T-helper 2 cell treated with Interferon-gamma antibody and Interleukin-4, amounts not matched to agents 100 ng/mL and 5 ng/mL, for 36 hours (primary cell): ENCODE results near the gene FRRS1. TPM values are rescaled to one million over a fixed set of nuclear protein-coding genes. Genes with fewer than 3 reads are reported as not detected.

ENCODE experiments used
- intact Hi-C: fragments of 100-400 bp; cut with micrococcal nuclease; formaldehyde crosslinking; loops from one replicate; pipeline ENCODE4 v1.15.1; 2023
- total RNA-seq: library from RNA; stranded (reverse); gene quantifications from 2 replicates; pipeline ENCODE4 v1.2.3, GENCODE V29; 2022

FRRS1 gene
- total RNA-seq, 1 donor from 2014 or later = 1.4 TPM

GRCh38 chr1:99731384-99731783 lies 35.1 kb downstream of the FRRS1 start:
- intact Hi-C loops = no loop called here

GRCh38 chr1:99728494-99729235 lies 37.8 kb downstream of the FRRS1 start:
- intact Hi-C loops = no loop called here

GRCh38 chr1:99727575-99728185 lies 38.8 kb downstream of the FRRS1 start:
- intact Hi-C loops = no loop called here

GRCh38 chr1:99726818-99727217 lies 39.6 kb downstream of the FRRS1 start:
- intact Hi-C loops = no loop called here

- intact Hi-C loops = no loop called here
These were observed 40.0 kb downstream of the FRRS1 start for GRCh38 chr1:99726407-99726806.

GRCh38 chr1:99725996-99726395 lies 40.4 kb downstream of the FRRS1 start:
- intact Hi-C loops = no loop called here

- intact Hi-C loops = no loop called here
These were observed 43.2 kb downstream of the FRRS1 start for GRCh38 chr1:99723251-99723650.

- intact Hi-C loops = no loop called here
These were observed 49.4 kb downstream of the FRRS1 start for GRCh38 chr1:99717005-99717404.

GRCh38 chr1:99713006-99713405 lies 53.4 kb downstream of the FRRS1 start:
- intact Hi-C loops = no loop called here

GRCh38 chr1:99710994-99711393 lies 55.4 kb downstream of the FRRS1 start:
- intact Hi-C loops = no loop called here

- intact Hi-C loops = loop anchor here (1.0 to 10.0 kb wide), 4 partner anchors 225 to 963 kb away; no protein-coding TSS in a partner anchor
These were observed 58.8 kb downstream of the FRRS1 start for GRCh38 chr1:99707535-99708142.

- intact Hi-C loops = loop anchor here (5.0 to 10.0 kb wide), 2 partner anchors 223 to 961 kb away; no protein-coding TSS in a partner anchor
These were observed 61.0 kb downstream of the FRRS1 start for GRCh38 chr1:99705385-99705784.

- intact Hi-C loops = loop anchor here (10.0 kb wide), 1 partner anchor 960 kb away; no protein-coding TSS in a partner anchor
These were observed 62.0 kb downstream of the FRRS1 start for GRCh38 chr1:99704356-99704816.

- intact Hi-C loops = loop anchor here (10.0 kb wide), 1 partner anchor 957 kb away; no protein-coding TSS in a partner anchor
These were observed 64.2 kb downstream of the FRRS1 start for GRCh38 chr1:99702221-99702620.

GRCh38 chr1:99700020-99700419 lies 66.4 kb downstream of the FRRS1 start:
- intact Hi-C loops = loop anchor here (10.0 kb wide), 1 partner anchor 955 kb away; no protein-coding TSS in a partner anchor

GRCh38 chr1:99697580-99697979 lies 68.9 kb downstream of the FRRS1 start:
- intact Hi-C loops = no loop called here

- intact Hi-C loops = no loop called here
These were observed 69.8 kb downstream of the FRRS1 start for GRCh38 chr1:99696616-99697015.

GRCh38 chr1:99691175-99691574 lies 75.3 kb downstream of the FRRS1 start:
- intact Hi-C loops = no loop called here

- intact Hi-C loops = loop anchor here (1.0 kb wide), 1 partner anchor 504 kb away; no protein-coding TSS in a partner anchor
These were observed 80.8 kb downstream of the FRRS1 start for GRCh38 chr1:99685516-99686180.

- intact Hi-C loops = no loop called here
These were observed 84.1 kb downstream of the FRRS1 start for GRCh38 chr1:99682291-99682751.

GRCh38 chr1:99681583-99681982 lies 84.9 kb downstream of the FRRS1 start:
- intact Hi-C loops = no loop called here
